ENCODE data around the gene PRIMA1. TPM values are rescaled to one million over a fixed set of nuclear protein-coding genes. Genes with fewer than 3 reads are reported as not detected.

PRIMA1 gene
- total RNA-seq, 1 experiment from 2014 or later = 1.0 TPM

- no peak for DNase-seq
- Mint-ChIP-seq H3K4me1 (ENCODE audit: low read depth, unreplicated experiment) (peaks cover 7% of the 10 kb centered on the region), H3K9me3 (ENCODE audit: unreplicated experiment) (peaks cover 11% of the 10 kb centered on the region), H3K36me3 (ENCODE audit: insufficient read depth, unreplicated experiment) (no peaks in the 10 kb centered on the region), H3K27me3 (ENCODE audit: insufficient read depth, unreplicated experiment) (no peaks in the 10 kb centered on the region), H3K27ac (ENCODE audit: unreplicated experiment) (no peak overlapping the region), H3K4me3 (ENCODE audit: unreplicated experiment) (no peak overlapping the region)
- no TSS peak for BruUV-seq (replicated peaks)
- intact Hi-C loops (cut with micrococcal nuclease; ENCODE audit: unreplicated experiment) = no loop called here
- ChIA-PET POLR2A (no interaction called here), CTCF (no interaction called here)
- no peak for TF ChIP-seq CTCF (IDR thresholded peaks at IDR 0.05; ENCODE audit: insufficient read depth in 1 of 2, low read depth in 1 of 2, low read length in 1 of 2, severe bottlenecking in 1 of 2, unreplicated experiment in 1 of 2)
- Histone ChIP-seq H3K4me1 (no peaks in the 10 kb centered on the region), H3K27me3 (replicated peaks; ENCODE audit: control insufficient read depth, insufficient read depth, low read length) (no peaks in the 10 kb centered on the region), H3K9me3 (no peaks in the 10 kb centered on the region), H3K36me3 (ENCODE audit: control insufficient read depth, insufficient read depth, low read length) (no peaks in the 10 kb centered on the region), H3K4me3 (ENCODE audit: low read depth, low read length) (no peak overlapping the region)
These were observed 39.8 kb downstream of the PRIMA1 start for GRCh38 chr14:93748208-93749075.

DNA sequence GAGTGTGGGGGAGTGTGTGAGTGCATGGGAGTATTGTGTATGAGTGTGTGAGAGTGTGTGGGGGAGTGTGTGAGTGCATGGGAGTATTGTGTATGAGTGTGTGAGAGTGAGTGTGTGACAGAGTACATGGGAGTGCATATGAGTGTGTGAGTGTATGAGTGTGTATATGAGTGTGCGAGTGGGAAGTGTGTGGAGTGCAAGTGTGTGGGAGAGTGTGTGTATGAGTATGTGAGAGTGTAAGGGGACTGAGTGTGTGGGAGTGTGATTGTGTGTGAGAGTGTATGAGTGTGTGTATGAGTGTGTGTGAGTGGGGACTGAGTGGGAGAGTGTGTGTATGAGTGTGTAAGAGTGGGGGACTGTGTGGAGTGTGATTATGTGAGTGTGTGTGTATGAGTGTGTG lies 40.7 kb downstream of the PRIMA1 start:
- Mint-ChIP-seq H3K36me3 (ENCODE audit: insufficient read depth, unreplicated experiment) (no peaks in the 10 kb centered on the region), H3K4me1 (ENCODE audit: low read depth, unreplicated experiment) (peaks cover 7% of the 10 kb centered on the region), H3K9me3 (ENCODE audit: unreplicated experiment) (peaks cover 11% of the 10 kb centered on the region), H3K27ac (ENCODE audit: unreplicated experiment) (no peak overlapping the region), H3K4me3 (ENCODE audit: unreplicated experiment) (no peak overlapping the region), H3K27me3 (ENCODE audit: insufficient read depth, unreplicated experiment) (no peaks in the 10 kb centered on the region)
- DNase-seq = no peak
- intact Hi-C loops (cut with micrococcal nuclease; ENCODE audit: unreplicated experiment) = no loop called here
- CTCF ChIA-PET = no interaction called here
- no peak for TF ChIP-seq CTCF (IDR thresholded peaks at IDR 0.05; ENCODE audit: insufficient read depth in 1 of 2, low read depth in 1 of 2, low read length in 1 of 2, severe bottlenecking in 1 of 2, unreplicated experiment in 1 of 2)
- Histone ChIP-seq H3K4me1 (no peaks in the 10 kb centered on the region), H3K36me3 (ENCODE audit: control insufficient read depth, insufficient read depth, low read length) (no peaks in the 10 kb centered on the region), H3K4me3 (ENCODE audit: low read depth, low read length) (no peak overlapping the region), H3K9me3 (no peaks in the 10 kb centered on the region), H3K27me3 (replicated peaks; ENCODE audit: control insufficient read depth, insufficient read depth, low read length) (no peaks in the 10 kb centered on the region)
- BruUV-seq (replicated peaks) = no TSS peak
- POLR2A ChIA-PET = no interaction called here

- H3K4me1 ChIP-seq = no peaks in the 10 kb centered on the region
- Mint-ChIP-seq H3K9me3 (ENCODE audit: unreplicated experiment) (peaks cover 11% of the 10 kb centered on the region), H3K27ac (ENCODE audit: unreplicated experiment) (no peak overlapping the region), H3K36me3 (ENCODE audit: insufficient read depth, unreplicated experiment) (no peaks in the 10 kb centered on the region), H3K4me3 (ENCODE audit: unreplicated experiment) (no peak overlapping the region), H3K27me3 (ENCODE audit: insufficient read depth, unreplicated experiment) (no peaks in the 10 kb centered on the region), H3K4me1 (ENCODE audit: low read depth, unreplicated experiment) (peaks cover 7% of the 10 kb centered on the region)
- DNase-seq = no peak
- BruUV-seq (replicated peaks) = no TSS peak
- no peak for TF ChIP-seq CTCF (IDR thresholded peaks at IDR 0.05; ENCODE audit: insufficient read depth in 1 of 2, low read depth in 1 of 2, low read length in 1 of 2, severe bottlenecking in 1 of 2, unreplicated experiment in 1 of 2)
- ChIA-PET POLR2A (no interaction called here), CTCF (no interaction called here)
- no peaks in the 10 kb centered on the region for H3K27me3 ChIP-seq (replicated peaks; ENCODE audit: control insufficient read depth, insufficient read depth, low read length)
- intact Hi-C loops (cut with micrococcal nuclease; ENCODE audit: unreplicated experiment) = no loop called here
- no peaks in the 10 kb centered on the region for H3K36me3 ChIP-seq (ENCODE audit: control insufficient read depth, insufficient read depth, low read length)
- no peaks in the 10 kb centered on the region for H3K9me3 ChIP-seq
- H3K4me3 ChIP-seq (ENCODE audit: low read depth, low read length) = no peak overlapping the region
These were observed 41.2 kb downstream of the PRIMA1 start for GRCh38 chr14:93747102-93747501.
